DND-41 (cell line): ENCODE results near the gene RAD51B.

Source experiments
- EZH2 ChIP-seq: IDR thresholded peaks from 3 replicates; pipeline ENCODE4 v1.6.1; 2012; ENCODE audit warnings: borderline replicate concordance, low read depth, mild to moderate bottlenecking, moderate library complexity, low read length, inconsistent platforms; ENCODE audit not compliant: severe bottlenecking
- TF ChIP-seq, protein P1 (sequence below): IDR thresholded peaks from 2 replicates; pipeline ENCODE4 v1.5.1; 2012; ENCODE audit warnings: borderline replicate concordance, low read length, moderate library complexity, mild to moderate bottlenecking; ENCODE audit not compliant: poor library complexity, severe bottlenecking; ENCODE audit errors: extremely low read depth

DNA sequence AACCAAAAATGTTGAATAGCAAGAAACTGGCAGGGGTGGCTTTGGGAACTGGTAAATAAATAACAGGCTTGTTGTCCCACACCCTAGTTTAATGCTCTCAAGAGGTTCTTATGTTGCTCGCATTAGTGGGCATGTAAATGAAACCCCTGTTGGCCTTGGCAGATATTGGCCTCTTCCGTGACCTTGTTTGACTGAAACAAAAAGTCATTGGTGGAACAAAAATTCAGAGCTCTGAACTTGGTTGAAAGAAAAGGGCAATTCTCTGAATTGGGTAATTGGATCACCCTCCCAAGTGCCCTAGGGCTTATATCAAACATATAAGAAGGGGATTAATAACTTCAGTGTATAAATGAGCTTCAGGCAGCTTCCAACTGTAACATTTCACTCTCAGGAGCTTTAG lies 547.1 kb downstream of the RAD51B start:
- TF ChIP-seq EZH2, result no peak
- TF ChIP-seq, protein P1, sequence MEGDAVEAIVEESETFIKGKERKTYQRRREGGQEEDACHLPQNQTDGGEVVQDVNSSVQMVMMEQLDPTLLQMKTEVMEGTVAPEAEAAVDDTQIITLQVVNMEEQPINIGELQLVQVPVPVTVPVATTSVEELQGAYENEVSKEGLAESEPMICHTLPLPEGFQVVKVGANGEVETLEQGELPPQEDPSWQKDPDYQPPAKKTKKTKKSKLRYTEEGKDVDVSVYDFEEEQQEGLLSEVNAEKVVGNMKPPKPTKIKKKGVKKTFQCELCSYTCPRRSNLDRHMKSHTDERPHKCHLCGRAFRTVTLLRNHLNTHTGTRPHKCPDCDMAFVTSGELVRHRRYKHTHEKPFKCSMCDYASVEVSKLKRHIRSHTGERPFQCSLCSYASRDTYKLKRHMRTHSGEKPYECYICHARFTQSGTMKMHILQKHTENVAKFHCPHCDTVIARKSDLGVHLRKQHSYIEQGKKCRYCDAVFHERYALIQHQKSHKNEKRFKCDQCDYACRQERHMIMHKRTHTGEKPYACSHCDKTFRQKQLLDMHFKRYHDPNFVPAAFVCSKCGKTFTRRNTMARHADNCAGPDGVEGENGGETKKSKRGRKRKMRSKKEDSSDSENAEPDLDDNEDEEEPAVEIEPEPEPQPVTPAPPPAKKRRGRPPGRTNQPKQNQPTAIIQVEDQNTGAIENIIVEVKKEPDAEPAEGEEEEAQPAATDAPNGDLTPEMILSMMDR, result no peak
